ENCODE data around the gene POMC. TPM values are rescaled to one million over a fixed set of nuclear protein-coding genes. Genes with fewer than 3 reads are reported as not detected.

Gene POMC
- total RNA-seq, 2 experiments from 2014 or later: 4.5 TPM

- DNase-seq: no peak
- ChIA-PET POLR2A (no interaction called here), CTCF (no interaction called here)
- Mint-ChIP-seq H3K27ac (no peak overlapping the region), H3K4me1 (ENCODE audit: low read depth) (peaks cover 9% of the 10 kb centered on the region), H3K9me3 (no peaks in the 10 kb centered on the region), H3K27me3 (peaks cover 16% of the 10 kb centered on the region), H3K4me3 (no peak overlapping the region), H3K36me3 (ENCODE audit: low read depth) (no peaks in the 10 kb centered on the region)
- no peak for TF ChIP-seq CTCF (IDR thresholded peaks at IDR 0.05)
- Histone ChIP-seq H3K36me3 (ENCODE audit: insufficient read depth, low read length) (no peaks in the 10 kb centered on the region), H3K27ac (ENCODE audit: low read depth in 1 of 2, low read length in 2 of 2) (no peak overlapping the region), H3K27me3 (ENCODE audit: control insufficient read depth in 1 of 2, insufficient read depth in 2 of 2, low read length in 2 of 2) (peaks cover 7 to 9% of the 10 kb centered on the region in 2 experiments), H3K4me1 (ENCODE audit: insufficient read depth, low read length) (peaks cover 4% of the 10 kb centered on the region), H3K4me3 (ENCODE audit: low read length) (no peak overlapping the region), H3K9me3 (ENCODE audit: control insufficient read depth in 1 of 2, insufficient read depth in 1 of 2, low read length in 2 of 2) (peaks cover 0 to 6% of the 10 kb centered on the region in 2 experiments)
- intact Hi-C loops (cut with DNase I, micrococcal nuclease): no loop called here
- no peak for ATAC-seq (ENCODE audit: poor library complexity)
Observed at GRCh38 chr2:25125976-25126375, 42.4 kb downstream of the POMC start.

GRCh38 chr2:25125189-25125588 lies 43.2 kb downstream of the POMC start:
- H3K36me3 ChIP-seq (ENCODE audit: insufficient read depth, low read length): no peaks in the 10 kb centered on the region
- peaks cover 0 to 3% of the 10 kb centered on the region in 2 experiments for H3K9me3 ChIP-seq (ENCODE audit: control insufficient read depth in 1 of 2, insufficient read depth in 1 of 2, low read length in 2 of 2)
- H3K27me3 Mint-ChIP-seq: peaks cover 8% of the 10 kb centered on the region
- POLR2A ChIA-PET: no interaction called here
- TF ChIP-seq CTCF (IDR thresholded peaks at IDR 0.05): no peak
- H3K27ac Mint-ChIP-seq: no peak overlapping the region
- no peak overlapping the region for H3K27ac ChIP-seq (ENCODE audit: low read depth in 1 of 2, low read length in 2 of 2)
- CTCF ChIA-PET: no interaction called here
- H3K4me3 ChIP-seq (ENCODE audit: low read length): no peak overlapping the region
- H3K9me3 Mint-ChIP-seq: no peaks in the 10 kb centered on the region
- H3K4me1 ChIP-seq (ENCODE audit: insufficient read depth, low read length): peaks cover 4% of the 10 kb centered on the region
- peaks cover 0 to 5% of the 10 kb centered on the region in 2 experiments for H3K27me3 ChIP-seq (ENCODE audit: control insufficient read depth in 1 of 2, insufficient read depth in 2 of 2, low read length in 2 of 2)
- ATAC-seq (ENCODE audit: poor library complexity) (no peak), DNase-seq (no peak)
- no peaks in the 10 kb centered on the region for H3K36me3 Mint-ChIP-seq (ENCODE audit: low read depth)
- H3K4me3 Mint-ChIP-seq: no peak overlapping the region
- intact Hi-C loops (cut with DNase I, micrococcal nuclease): no loop called here
- peaks cover 9% of the 10 kb centered on the region for H3K4me1 Mint-ChIP-seq (ENCODE audit: low read depth)

- intact Hi-C loops (cut with DNase I, micrococcal nuclease): no loop called here
- Mint-ChIP-seq H3K36me3 (ENCODE audit: low read depth) (no peaks in the 10 kb centered on the region), H3K9me3 (no peaks in the 10 kb centered on the region), H3K4me1 (ENCODE audit: low read depth) (no peaks in the 10 kb centered on the region), H3K27me3 (peaks cover 10% of the 10 kb centered on the region), H3K4me3 (no peak overlapping the region), H3K27ac (no peak overlapping the region)
- Histone ChIP-seq H3K9me3 (ENCODE audit: control insufficient read depth in 1 of 2, insufficient read depth in 1 of 2, low read length in 2 of 2) (peaks cover 0 to 3% of the 10 kb centered on the region in 2 experiments), H3K36me3 (ENCODE audit: insufficient read depth, low read length) (no peaks in the 10 kb centered on the region), H3K4me3 (ENCODE audit: low read length) (no peak overlapping the region), H3K4me1 (ENCODE audit: insufficient read depth, low read length) (no peaks in the 10 kb centered on the region), H3K27ac (ENCODE audit: low read depth in 1 of 2, low read length in 2 of 2) (no peak overlapping the region), H3K27me3 (ENCODE audit: control insufficient read depth in 1 of 2, insufficient read depth in 2 of 2, low read length in 2 of 2) (no peaks in the 10 kb centered on the region)
- no peak for ATAC-seq (ENCODE audit: poor library complexity)
- no peak for TF ChIP-seq CTCF (IDR thresholded peaks at IDR 0.05)
- ChIA-PET CTCF (no interaction called here), POLR2A (no interaction called here)
- no peak for DNase-seq
Observed at GRCh38 chr2:25123682-25124081, 44.7 kb downstream of the POMC start.

All from CD4-positive, alpha-beta T cell (primary cell).